ENCODE results near the gene PCYOX1L. TPM values are rescaled to one million over a fixed set of nuclear protein-coding genes. Genes with fewer than 3 reads are reported as not detected.

PCYOX1L gene
- total and polyA plus RNA-seq, 9 of the 15 experiments (the other 6 are each of a cell fraction or from before 2014, with no cell fraction given): 2.3 to 17.9 (median 6.0) TPM

GRCh38 chr5:149349382-149349781 is 8.5 kb upstream of the PCYOX1L start:
- H3K9me3 ChIP-seq (replicated peaks; ENCODE audit: control insufficient read depth, insufficient read depth, low read depth, low read length): no peaks in the 10 kb centered on the region
- DNase-seq (ENCODE audit: extremely low read depth in 1 of 4, low spot score in 3 of 4) (no peak), FAIRE-seq (no peak), ATAC-seq (no peak)
- 90% methylated on average over 4 of the region's 4 CpGs for WGBS (ENCODE audit: insufficient coverage, low coverage, missing lambda C conversion rate)
- CTCF ChIA-PET (ENCODE audit: low intra/inter-chr PET ratio): no interaction called here
- in situ Hi-C loops (cut with MboI): no loop called here
- TF ChIP-seq MBD1 (CRISPR knock-in tag; IDR thresholded peaks at IDR 0.05) (no peak), ZBTB5 (IDR thresholded peaks at IDR 0.05) (no peak), C11orf30 (IDR thresholded peaks at IDR 0.05; ENCODE audit: low read depth) (peak; percentile 64; the same call in 1 of the 2 replicates), ZNF316 (IDR thresholded peaks at IDR 0.05) (peak; percentile 83), HOMEZ (CRISPR knock-in tag; IDR thresholded peaks at IDR 0.05) (no peak), SNAPC5 (CRISPR knock-in tag; IDR thresholded peaks at IDR 0.05) (no peak), NFATC3 (IDR thresholded peaks at IDR 0.05) (no peak)
- H3K27me3 ChIP-seq (ENCODE audit: control insufficient read depth in 2 of 2, insufficient read depth in 2 of 2, low read length in 2 of 2): no peaks in the 10 kb centered on the region
- no peak overlapping the region for H3K27ac ChIP-seq (ENCODE audit: extremely low read depth, low read depth, low read length)
- POLR2A ChIA-PET: interaction anchor here (1.5 kb wide), 1 partner anchor 29 kb away, joined by 4 read pairs; no protein-coding TSS in a partner anchor
- peaks cover 67% of the 10 kb centered on the region for H3K79me2 ChIP-seq (ENCODE audit: control insufficient read depth, insufficient read depth, low read length)
- no TSS peak for BruUV-seq (replicated peaks)
- H3K4me1 ChIP-seq (replicated peaks in 1 of 2; ENCODE audit: control insufficient read depth in 2 of 2, insufficient read depth in 2 of 2, low read length in 2 of 2): peaks cover 5 to 18% of the 10 kb centered on the region in 2 experiments; a peak in 3 of 5 replicates
- no peaks in the 10 kb centered on the region for H3K9me1 ChIP-seq (ENCODE audit: control insufficient read depth, insufficient read depth, low read length)
- peaks cover 75% of the 10 kb centered on the region for H3K36me3 ChIP-seq (ENCODE audit: control insufficient read depth, insufficient read depth, low read length)
- no peak overlapping the region for H3K9ac ChIP-seq (ENCODE audit: insufficient read depth in 1 of 2, low read depth in 2 of 2, low read length in 2 of 2)
- H4K20me1 ChIP-seq (replicated peaks; ENCODE audit: control insufficient read depth, insufficient read depth, low read length): no peaks in the 10 kb centered on the region
- no peak overlapping the region for H3K4me2 ChIP-seq (ENCODE audit: insufficient read depth, low read length)
- intact Hi-C loops (cut with micrococcal nuclease): no loop called here
- no peak overlapping the region for H2AFZ ChIP-seq (ENCODE audit: low read depth, low read length)
- H3K4me3 ChIP-seq: no peak overlapping the region

Measured in K562 (cell line).